HG02840 (cell line): Measurements from ENCODE around the gene KRTAP16-1.

ENCODE experiments used
- ATAC-seq: cut with Tn5 transposase; IDR thresholded peaks from one replicate; pipeline ENCODE4 v1.9.1; 2021; ENCODE audit warnings: mild to moderate bottlenecking, moderate library complexity, moderate number of reproducible peaks; ENCODE audit not compliant: unreplicated experiment, low FRiP score

Gene KRTAP16-1

DNA sequence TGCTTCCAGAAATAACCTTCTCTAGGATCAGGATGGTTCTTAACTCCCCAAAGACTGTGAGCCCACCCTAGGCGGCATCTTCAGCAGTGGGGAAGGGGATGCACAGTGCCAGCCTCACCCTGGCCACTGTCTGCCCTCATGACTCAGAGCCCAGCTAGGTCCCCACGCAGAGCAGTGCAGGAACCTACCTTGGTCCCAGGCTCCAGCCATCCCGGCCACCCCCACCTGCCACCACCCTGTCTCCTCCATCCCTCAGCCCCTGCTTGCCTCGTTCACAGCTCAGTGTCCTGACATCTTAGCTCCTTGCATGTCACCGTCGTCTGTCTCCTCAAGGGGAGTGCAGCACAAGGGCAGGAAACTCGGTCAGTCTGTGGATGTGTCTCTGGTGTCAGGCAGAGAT, 22.5 kb upstream of the KRTAP16-1 start:
- ATAC-seq = no peak

GRCh38 chr17:41329279-41329948, 20.3 kb upstream of the KRTAP16-1 start:
- no peak for ATAC-seq

- ATAC-seq = no peak
These were observed 19.1 kb upstream of the KRTAP16-1 start for GRCh38 chr17:41328207-41328606.

GRCh38 chr17:41327411-41328120, 18.5 kb upstream of the KRTAP16-1 start:
- ATAC-seq = no peak

- ATAC-seq = no peak
These were observed 17.4 kb upstream of the KRTAP16-1 start for GRCh38 chr17:41326173-41327145.

DNA sequence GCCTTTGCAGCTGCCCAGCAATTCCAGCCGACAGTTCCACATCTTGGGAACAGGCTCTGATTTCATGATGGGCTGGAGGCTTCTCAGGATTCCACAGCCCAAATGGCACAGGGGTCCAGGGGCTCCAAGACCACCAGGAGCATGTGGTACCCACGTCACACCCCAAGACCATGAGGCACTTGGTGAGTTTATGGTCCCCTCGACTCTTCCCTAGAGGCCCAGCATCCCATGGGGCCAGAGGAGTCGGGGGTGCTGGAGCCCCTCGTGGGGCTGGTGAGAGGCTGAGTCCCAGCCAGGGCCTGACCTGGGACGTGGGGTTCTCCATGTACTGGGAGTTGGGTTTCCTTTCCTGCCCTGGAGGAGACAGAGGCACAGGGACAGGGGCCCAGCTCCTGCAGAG, 16.5 kb upstream of the KRTAP16-1 start:
- no peak for ATAC-seq

- no peak for ATAC-seq
These were observed 16.0 kb upstream of the KRTAP16-1 start for GRCh38 chr17:41325126-41325525.

DNA sequence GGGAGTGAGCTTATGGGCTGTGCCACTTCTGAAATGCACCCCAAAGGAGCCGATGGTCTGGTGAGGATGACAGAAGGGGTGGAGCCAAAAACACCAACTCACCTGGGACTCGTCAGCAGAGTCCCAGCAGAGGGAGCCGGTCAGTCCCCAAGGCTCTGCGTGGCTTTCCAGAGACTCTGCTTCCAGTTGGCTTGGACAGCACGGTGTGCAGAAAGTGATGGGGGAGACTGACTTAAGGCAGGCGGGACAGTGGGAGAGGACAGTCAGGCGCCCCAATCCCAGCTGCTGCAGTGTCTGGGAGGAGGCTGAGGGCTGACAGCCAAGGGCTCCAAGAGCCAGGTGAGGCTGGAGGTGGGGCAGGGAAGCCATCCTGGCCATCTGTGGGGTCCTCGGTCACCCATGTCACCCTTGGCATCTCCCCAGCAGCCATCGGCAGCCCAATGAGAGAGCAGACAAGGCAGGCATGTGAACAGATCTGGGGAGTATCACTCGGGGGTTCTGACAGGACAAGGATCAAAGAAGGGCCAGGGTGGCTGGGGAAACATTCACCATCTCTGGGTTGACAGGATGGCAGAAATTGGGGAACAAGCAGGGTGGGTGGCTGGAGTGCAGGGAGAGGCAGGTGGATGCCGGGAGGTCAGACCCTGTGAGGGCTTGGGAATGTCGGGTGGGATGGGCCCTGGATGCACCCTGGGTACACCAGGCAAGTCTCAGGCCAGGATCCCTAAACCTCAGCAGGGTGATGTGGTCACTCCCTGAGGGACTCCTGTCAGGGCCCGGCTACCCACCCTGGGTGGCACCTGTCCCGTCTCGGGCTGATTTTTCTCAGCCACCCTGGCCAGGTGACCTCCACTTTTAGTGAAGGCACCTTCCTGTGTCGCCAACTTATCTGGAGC, 15.3 kb upstream of the KRTAP16-1 start:
- no peak for ATAC-seq

DNA sequence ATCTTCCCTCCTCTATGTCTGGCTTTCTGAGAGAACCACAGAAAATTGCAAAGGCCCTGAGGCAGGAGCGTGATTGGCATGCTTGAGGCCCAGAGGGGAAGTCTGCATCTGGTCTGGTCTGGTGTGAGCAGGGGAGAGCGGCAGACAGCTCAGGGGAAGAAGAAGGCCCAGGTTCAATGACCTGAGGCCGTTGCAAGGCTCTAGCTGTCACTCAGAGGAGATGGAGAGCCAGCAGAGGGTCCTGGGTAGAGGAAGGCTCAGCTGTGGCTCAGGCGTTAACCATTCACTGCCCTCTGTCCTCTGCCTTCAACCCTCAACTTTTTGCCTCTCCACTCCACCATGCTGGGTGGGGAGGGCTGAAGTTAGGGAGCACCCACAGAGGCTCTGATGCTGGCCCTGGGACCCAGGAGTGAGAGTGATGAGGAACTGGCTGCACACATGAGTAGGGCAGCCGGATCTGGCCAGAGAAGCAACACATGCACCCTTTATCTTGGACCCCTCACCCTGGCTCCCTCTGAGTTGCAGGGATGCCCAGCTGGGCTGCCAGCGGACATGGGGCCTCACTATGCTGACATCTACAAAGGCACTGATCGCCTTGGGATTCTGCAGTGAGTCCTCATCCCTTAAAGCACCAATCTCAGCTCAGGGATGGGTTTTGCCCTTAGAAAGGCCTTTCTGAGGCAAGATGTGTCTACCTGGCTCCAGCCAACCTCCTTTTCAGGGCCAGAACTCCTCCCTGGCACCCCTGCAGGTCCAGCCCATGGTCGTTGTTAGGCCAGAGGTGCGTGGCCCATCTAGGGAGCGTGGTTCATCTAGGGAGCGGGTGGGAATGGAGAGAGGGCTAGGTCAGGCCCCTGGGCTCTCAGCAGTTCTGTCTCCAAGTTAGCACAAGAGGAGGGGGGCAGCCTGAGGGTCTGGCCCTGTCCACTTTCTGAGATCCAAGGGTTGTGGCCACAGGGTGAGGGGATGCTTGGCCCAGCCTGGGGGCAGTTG, 14.1 kb upstream of the KRTAP16-1 start:
- ATAC-seq = no peak

GRCh38 chr17:41322094-41322902, 13.2 kb upstream of the KRTAP16-1 start:
- ATAC-seq = no peak

- no peak for ATAC-seq
These were observed 9.1 kb upstream of the KRTAP16-1 start for GRCh38 chr17:41318231-41318630.

GRCh38 chr17:41315814-41316445, 6.8 kb upstream of the KRTAP16-1 start:
- ATAC-seq = no peak

DNA sequence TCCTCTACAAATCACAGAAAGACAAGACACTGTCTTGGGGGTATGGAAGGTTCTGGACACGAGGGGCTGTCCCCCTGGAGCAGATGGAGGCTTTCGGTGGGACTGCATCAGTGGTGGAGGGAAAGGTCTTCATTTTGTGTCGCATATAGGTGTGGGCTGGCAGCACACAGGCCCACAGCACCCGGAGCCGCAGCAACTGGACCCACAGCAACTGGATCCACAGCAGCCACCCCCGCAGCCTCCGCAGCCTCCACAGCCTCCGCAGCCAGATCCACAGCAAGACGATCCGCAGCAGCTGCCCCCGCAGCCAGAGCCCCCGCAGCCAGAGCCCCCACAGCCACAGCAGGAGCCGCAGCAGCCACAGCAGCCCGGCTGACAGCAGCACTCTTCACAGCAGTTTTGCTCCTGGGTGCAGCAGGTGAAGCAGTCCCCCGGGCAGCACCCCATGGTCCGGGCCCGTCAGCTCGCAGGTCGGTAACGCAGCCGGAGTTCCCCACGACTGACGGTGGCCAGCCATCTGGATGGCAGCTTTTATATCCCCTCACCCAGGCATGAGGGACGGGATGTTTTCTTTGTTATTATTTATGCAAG, 6.2 kb upstream of the KRTAP16-1 start, which contains the start of gene KRTAP17-1:
Gene KRTAP17-1 (minus strand): TSS at position 507 of the 591 bp plus-strand sequence. CDS start 60 bp downstream, at position 447.
- ATAC-seq = no peak

- no peak for ATAC-seq
These were observed 2.0 kb upstream of the KRTAP16-1 start for GRCh38 chr17:41311111-41311510.

DNA sequence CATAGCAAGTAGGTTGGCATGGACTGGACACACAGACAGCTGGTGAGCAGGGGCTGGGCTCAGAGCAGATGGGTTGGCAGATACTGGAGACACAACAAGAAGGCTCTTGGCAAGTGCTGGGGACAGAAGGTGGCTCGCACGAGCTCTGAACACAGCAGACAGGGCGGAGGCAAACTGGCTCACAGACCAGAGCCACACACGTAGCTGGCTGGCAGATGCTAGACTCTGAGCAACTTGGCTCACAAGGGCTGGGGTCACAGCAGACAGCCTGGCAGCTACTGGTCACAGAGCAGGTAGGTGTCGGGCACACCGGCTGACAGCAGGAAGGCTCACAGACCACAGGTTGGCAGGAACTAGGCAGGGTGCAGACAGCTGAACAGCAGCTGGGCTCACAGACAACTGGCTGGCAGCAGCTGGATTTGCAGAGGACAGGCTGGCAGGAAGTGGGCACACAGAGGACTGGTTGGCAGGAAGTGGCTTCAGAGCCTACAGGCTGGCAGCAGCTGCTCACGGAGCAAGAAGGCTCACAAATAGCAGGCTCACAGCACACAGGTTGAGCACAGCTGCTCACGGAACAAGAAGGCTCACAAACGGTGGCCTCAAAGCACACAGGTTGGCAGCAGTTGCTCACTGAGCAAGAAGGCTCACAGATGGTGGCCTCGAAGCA, 725 bp downstream of the KRTAP16-1 start:
- ATAC-seq = no peak

- no peak for ATAC-seq
These were observed 1.5 kb downstream of the KRTAP16-1 start for GRCh38 chr17:41307647-41308046.

- ATAC-seq = no peak
These were observed 5.0 kb downstream of the KRTAP16-1 start for GRCh38 chr17:41304091-41304490.
